ENCODE results near the gene RASAL2.

RASAL2 gene

GRCh38 chr1:178489399-178489798, 395.5 kb downstream of the RASAL2 start:
- no peak for TF ChIP-seq CTCF (IDR thresholded peaks at IDR 0.05; ENCODE audit: low read depth, low read length)
- no peak for DNase-seq (ENCODE audit: low read depth in 2 of 2)
- H3K4me3 ChIP-seq (replicated peaks in 1 of 2; ENCODE audit: low read depth in 2 of 2, low read length in 2 of 2): no peak overlapping the region

- TF ChIP-seq CTCF (IDR thresholded peaks at IDR 0.05; ENCODE audit: low read depth, low read length): no peak
- DNase-seq (ENCODE audit: low read depth in 2 of 2): no peak
- H3K4me3 ChIP-seq (replicated peaks in 1 of 2; ENCODE audit: low read depth in 2 of 2, low read length in 2 of 2): no peak overlapping the region
Measured at GRCh38 chr1:178490136-178490535, 396.2 kb downstream of the RASAL2 start.

- DNase-seq (ENCODE audit: low read depth in 2 of 2): no peak
- no peak for TF ChIP-seq CTCF (IDR thresholded peaks at IDR 0.05; ENCODE audit: low read depth, low read length)
Measured at GRCh38 chr1:178490967-178491366, 397.1 kb downstream of the RASAL2 start.

GRCh38 chr1:178491721-178492120, 397.8 kb downstream of the RASAL2 start:
- no peak for DNase-seq (ENCODE audit: low read depth in 2 of 2)
- no peak overlapping the region for H3K4me3 ChIP-seq (replicated peaks in 1 of 2; ENCODE audit: low read depth in 2 of 2, low read length in 2 of 2)
- no peak for TF ChIP-seq CTCF (IDR thresholded peaks at IDR 0.05; ENCODE audit: low read depth, low read length)

More at GRCh38 chr1:178490967-178491366, 397.1 kb downstream of the RASAL2 start:
- H3K4me3 ChIP-seq (replicated peaks in 1 of 2; ENCODE audit: low read depth in 2 of 2, low read length in 2 of 2): no peak overlapping the region

GRCh38 chr1:178492341-178492740, 398.4 kb downstream of the RASAL2 start:
- no peak for DNase-seq (ENCODE audit: low read depth in 2 of 2)
- no peak for TF ChIP-seq CTCF (IDR thresholded peaks at IDR 0.05; ENCODE audit: low read depth, low read length)
- H3K4me3 ChIP-seq (replicated peaks in 1 of 2; ENCODE audit: low read depth in 2 of 2, low read length in 2 of 2): no peak overlapping the region

GRCh38 chr1:178493301-178493741, 399.4 kb downstream of the RASAL2 start:
- no peak for TF ChIP-seq CTCF (IDR thresholded peaks at IDR 0.05; ENCODE audit: low read depth, low read length)
- no peak for DNase-seq (ENCODE audit: low read depth in 2 of 2)
- no peak overlapping the region for H3K4me3 ChIP-seq (replicated peaks in 1 of 2; ENCODE audit: low read depth in 2 of 2, low read length in 2 of 2)

GRCh38 chr1:178494569-178494971, 400.7 kb downstream of the RASAL2 start:
- no peak for DNase-seq (ENCODE audit: low read depth in 2 of 2)
- H3K4me3 ChIP-seq (replicated peaks in 1 of 2; ENCODE audit: low read depth in 2 of 2, low read length in 2 of 2): no peak overlapping the region
- TF ChIP-seq CTCF (IDR thresholded peaks at IDR 0.05; ENCODE audit: low read depth, low read length): no peak
